ENCODE data around the gene EIF2A. TPM values are rescaled to one million over a fixed set of nuclear protein-coding genes. Genes with fewer than 3 reads are reported as not detected.
"Not testable (repeated sequence)": the region's sequence is repeated elsewhere in the genome, so short reads cannot be mapped to it uniquely, and the experiment has no call there.

The EIF2A gene
- total RNA-seq, 2 donors from 2014 or later: 137 to 158 TPM

DNA sequence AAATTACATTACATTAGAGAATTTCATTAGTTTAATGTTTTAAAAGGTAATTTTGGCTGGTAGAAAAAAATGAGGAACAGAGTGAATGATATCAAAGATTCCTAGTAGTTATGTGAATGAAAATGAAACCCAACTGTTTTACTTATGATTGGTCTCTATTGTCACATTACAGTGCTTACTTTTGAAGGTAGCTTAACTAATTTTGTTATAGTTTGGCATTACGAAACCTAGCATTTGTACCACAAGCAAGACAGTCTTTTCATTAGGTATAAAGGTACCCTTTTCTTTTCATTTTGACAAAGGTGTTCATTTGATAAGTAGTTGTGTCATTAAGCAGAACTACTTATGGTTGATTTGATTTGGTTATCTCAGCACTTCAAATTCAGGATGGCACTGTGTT, 63.4 kb downstream of the EIF2A start:
- H3K36me3 Mint-ChIP-seq: peaks cover 22 to 42% of the 10 kb centered on the region in 2 donors
- no peak for DNase-seq (ENCODE audit: low spot score in 2 of 2)
- ATAC-seq: peak; percentile 47 to 68
- H3K9me3 Mint-ChIP-seq: peaks cover 3 to 5% of the 10 kb centered on the region in 2 donors
- peak overlapping the region; percentile 3 to 61 for H3K27ac Mint-ChIP-seq

DNA sequence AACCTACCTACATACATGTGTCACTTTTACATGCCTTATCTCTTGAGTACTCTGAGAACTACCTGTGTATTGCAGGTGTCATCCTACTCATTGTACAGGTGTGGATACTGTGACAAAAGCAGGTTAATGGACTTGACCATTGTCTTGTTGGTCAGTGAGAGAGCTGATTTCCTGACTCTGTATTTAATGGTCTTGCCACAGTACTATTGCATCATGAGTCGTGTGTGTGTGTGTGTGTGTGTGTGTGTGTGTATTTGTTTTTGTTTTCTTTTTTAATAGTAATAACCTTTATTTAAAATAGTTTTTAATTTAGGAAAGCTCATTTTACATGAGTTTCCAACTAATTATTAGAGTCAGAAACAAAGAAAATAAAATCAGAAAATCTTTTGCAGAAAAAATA, 64.2 kb downstream of the EIF2A start:
- peak overlapping the region in 1 of 2 donors; percentile 19 for H3K27ac Mint-ChIP-seq
- ATAC-seq (no peak), DNase-seq (ENCODE audit: low spot score in 2 of 2) (no peak)
- H3K36me3 Mint-ChIP-seq: peaks cover 20 to 40% of the 10 kb centered on the region in 2 donors
- H3K9me3 Mint-ChIP-seq: peaks cover 3 to 5% of the 10 kb centered on the region in 2 donors

DNA sequence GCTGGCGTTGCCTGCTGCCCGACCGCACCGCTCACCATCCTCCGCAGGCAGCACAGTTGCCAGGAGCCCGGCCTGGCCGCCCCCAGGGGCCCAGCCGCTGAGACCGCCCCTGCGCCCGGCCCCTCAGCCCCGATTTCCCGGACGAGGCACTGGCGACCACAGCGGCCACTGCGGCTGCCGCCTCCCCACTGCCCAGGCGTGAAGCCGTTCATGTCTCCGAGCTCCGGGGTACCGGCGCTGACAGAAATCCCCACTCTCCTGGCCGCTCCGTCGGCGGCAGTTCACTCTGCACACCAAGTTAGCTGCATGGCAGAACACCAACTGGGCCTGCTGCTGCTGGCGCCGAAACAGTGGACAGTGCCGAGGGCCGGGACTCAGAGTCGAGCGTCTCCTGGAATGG, 65.1 kb downstream of the EIF2A start:
- DNase-seq (ENCODE audit: low spot score in 2 of 2) (no peak), ATAC-seq (no peak)
- peaks cover 14 to 32% of the 10 kb centered on the region in 2 donors for H3K36me3 Mint-ChIP-seq
- no peak overlapping the region for H3K27ac Mint-ChIP-seq
- H3K9me3 Mint-ChIP-seq: peaks cover 3 to 5% of the 10 kb centered on the region in 2 donors

DNA sequence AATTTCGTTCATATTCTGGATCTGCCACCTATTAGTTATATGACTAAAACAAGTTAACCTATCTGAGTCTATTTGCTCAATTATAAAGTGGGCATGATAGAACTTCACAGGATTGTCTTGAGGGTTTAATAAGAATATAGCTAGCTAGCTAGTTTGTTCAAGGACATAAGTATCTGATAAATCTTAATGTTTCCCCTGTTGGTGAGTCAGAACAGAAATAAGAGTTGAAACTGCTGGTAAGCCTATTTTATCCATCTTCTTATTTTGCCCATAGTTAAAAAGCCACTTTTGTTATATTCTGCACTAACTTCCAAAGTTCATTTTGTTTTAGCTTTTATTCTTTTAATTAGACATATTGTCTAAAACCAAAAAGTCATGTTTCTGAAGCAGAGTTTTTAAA, 65.9 kb downstream of the EIF2A start:
- H3K9me3 Mint-ChIP-seq: peaks cover 3 to 5% of the 10 kb centered on the region in 2 donors

DNA sequence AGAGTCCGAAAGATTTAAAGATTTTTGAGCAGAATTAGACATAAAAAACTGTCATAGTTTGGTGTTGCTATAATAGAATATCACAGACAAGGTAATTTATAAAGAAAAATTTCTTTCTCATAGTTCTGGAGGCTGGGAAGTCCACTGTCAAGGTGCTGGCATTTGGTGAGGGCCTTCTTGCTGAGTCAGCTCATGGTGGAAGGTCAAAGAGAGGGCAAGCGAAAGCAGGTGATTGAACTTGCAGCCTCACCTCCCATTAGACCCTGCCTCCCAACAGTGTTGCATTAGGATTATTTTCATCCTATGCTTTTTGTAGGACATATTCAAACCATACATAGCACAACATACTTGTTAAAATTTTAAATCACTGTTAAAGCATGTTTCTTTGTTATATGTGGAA, 66.4 kb downstream of the EIF2A start:
- DNase-seq (ENCODE audit: low spot score in 2 of 2) (no peak), ATAC-seq (no peak)

More for the DNA sequence above, 65.9 kb downstream of the EIF2A start:
- no peak for ATAC-seq
- DNase-seq (ENCODE audit: low spot score in 2 of 2): no peak
- H3K27ac Mint-ChIP-seq: peak overlapping the region in 1 of 2 donors; percentile 9
- H3K36me3 Mint-ChIP-seq: peaks cover 11 to 24% of the 10 kb centered on the region in 2 donors

DNA sequence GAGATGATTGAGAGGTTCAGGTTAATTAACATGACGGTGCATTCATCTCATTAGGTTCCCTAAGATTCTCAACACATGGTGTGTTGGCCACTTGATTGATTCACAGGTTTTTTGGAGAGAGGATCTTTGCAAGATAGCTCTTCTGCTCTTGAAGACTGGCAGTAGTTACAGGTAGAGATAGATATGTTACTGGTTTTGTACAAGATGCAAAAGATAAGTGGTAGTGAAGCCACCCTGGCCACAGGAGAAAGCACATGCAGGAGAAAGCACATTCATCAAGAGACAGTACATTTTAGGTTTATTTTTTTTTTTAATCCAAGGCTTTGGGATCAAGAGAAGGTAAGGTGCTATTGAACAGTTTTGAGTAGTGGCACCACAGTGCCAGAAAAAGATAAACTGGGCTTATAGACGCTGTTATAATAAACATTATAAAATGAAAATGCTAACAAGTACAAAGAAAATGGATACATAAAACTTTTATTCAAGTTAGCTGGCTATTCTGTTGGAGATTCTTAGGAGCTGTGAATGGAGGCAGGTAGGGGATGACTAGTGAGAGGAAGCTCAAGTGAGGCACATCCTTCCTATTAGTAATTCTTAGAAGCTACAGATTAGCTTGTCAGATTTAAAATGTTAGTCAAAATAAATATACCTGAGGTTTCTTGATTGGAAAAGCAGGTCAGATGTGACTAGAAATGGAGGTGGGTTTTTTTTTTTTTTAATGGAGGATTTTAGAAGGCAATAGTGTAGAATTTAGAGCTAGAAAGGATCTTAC, 67.3 kb downstream of the EIF2A start:
- H3K27ac Mint-ChIP-seq: peak overlapping the region; percentile 11 to 93

More for the DNA sequence above, 66.4 kb downstream of the EIF2A start:
- H3K9me3 Mint-ChIP-seq: peaks cover 3 to 5% of the 10 kb centered on the region in 2 donors
- H3K27ac Mint-ChIP-seq: no peak overlapping the region
- peaks cover 6 to 23% of the 10 kb centered on the region in 2 donors for H3K36me3 Mint-ChIP-seq

DNA sequence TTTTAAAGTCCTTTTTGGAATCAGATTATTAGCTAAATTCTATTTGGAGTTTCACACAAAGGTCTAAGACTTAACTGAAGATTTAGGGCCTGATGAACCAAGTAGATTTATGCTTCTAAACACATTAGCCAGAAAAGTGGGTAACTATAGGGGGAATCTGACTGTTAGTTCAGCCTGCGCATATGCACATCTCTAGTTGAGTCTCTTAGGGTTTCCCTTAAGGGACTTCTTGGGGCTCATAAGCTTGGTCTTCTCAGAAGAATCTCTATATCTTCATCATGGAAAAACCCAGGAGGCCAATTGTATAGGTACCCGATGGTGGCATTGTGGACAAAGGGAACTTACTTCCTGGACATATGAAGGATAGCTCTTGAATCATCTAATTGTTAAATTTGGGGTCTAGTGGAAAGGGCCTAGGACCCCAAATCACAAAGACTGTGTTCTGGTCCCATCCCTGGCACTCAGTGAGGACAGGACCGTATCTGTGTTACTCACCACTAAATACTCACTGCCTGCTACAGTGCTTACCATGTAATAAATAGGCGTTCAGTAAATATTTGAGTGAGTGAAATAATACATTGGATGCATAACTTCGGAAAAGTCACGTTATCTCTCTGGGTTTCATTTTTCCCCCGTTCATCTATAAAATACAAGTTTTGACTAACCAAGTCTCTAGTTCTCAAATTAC, 73.6 kb downstream of the EIF2A start:
- ATAC-seq (no peak), DNase-seq (ENCODE audit: low spot score in 2 of 2) (no peak)
- Mint-ChIP-seq H3K27ac (no peak overlapping the region), H3K36me3 (peaks cover 2 to 17% of the 10 kb centered on the region in 2 donors), H3K9me3 (no peaks in the 10 kb centered on the region)

More for the DNA sequence above, 67.3 kb downstream of the EIF2A start:
- ATAC-seq: peak; percentile 59 to 73
- DNase-seq (ENCODE audit: low spot score in 2 of 2): no peak
- H3K9me3 Mint-ChIP-seq: peaks cover 3 to 5% of the 10 kb centered on the region in 2 donors
- peaks cover 6 to 30% of the 10 kb centered on the region in 2 donors for H3K36me3 Mint-ChIP-seq

DNA sequence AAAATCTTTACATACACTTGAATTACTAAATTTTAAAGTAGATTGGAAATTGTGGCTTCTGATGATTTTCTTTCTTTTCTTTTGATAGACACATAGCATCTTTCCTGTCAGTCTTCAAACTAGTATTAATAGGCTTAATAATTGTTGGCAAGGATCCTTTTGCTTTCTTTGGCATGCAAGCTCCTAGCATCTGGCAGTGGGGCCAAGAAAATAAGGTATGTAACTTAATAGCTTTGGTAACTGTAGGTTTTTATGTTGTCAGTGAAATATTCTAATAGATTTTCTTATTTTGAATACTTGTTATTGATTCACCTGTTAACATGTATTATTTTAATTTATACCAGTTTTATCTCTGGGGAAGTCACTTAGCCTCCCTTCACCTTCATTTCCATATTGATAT, 76.4 kb downstream of the EIF2A start:
- H3K27ac Mint-ChIP-seq; DNase-seq (ENCODE audit: low spot score in 2 of 2); H3K9me3 Mint-ChIP-seq; ATAC-seq: not testable (repeated sequence)
- peaks cover 5 to 35% of the 10 kb centered on the region in 2 donors for H3K36me3 Mint-ChIP-seq

DNA sequence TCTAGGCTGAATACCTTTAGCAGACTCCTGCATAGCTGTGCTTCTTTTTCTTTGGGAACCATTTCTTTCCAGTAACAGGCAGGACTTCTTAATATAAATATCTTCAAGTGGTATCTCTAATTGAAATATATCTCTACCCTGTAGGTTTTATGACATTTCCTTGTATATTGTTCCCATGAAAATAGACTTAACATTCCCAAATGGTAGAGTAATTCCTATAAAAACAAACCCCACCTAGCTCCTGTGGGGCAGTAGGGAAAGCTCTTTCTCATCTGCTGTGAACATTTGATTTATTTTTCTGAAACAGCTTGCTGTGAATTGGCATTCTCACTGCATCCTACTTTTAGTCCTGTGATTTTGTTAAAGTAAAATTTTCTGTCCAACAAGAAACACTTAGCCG, 77.4 kb downstream of the EIF2A start:
- Mint-ChIP-seq H3K9me3 (no peaks in the 10 kb centered on the region), H3K27ac (peak overlapping the region in 1 of 2 donors; percentile 13), H3K36me3 (peaks cover 5 to 26% of the 10 kb centered on the region in 2 donors)
- ATAC-seq (no peak), DNase-seq (ENCODE audit: low spot score in 2 of 2) (no peak)

DNA sequence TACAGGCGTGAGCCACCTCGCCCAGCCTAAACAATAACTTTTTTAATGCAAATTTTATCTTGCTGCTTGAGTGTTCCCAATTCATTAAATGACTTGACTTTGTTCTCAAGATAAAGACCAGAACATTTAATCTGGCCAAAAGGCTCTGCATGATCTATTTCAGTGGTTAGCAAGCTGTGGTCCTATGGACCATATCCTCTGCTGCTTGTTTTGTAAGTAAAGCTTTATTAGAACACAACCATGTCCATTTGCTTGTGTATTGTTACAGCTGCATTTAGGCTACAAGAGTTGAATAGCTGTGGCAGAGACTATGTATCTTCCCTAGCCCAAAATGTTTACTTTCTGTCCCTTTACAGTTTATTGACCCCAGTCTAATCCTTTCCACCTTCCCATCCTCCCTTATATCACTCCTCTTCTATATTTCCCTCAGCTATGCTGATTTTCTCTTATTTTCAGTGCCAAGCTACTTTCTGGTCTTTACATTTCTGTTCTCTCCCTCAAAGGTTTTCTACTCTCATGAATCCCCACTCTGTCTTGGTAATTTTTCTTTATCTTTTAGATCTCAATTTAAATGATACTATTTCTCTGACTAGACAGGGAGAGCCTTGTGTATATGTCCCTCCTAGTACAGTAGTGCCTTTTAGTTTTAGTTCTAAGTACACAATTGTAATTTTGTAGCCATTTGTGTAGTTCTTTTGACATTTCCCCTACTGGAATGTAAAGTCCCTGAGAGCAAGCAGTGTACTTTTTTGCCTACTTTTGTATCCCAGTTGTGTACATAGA, 79.8 kb downstream of the EIF2A start:
- Mint-ChIP-seq H3K36me3 (peaks cover 5 to 31% of the 10 kb centered on the region in 2 donors), H3K9me3 (no peaks in the 10 kb centered on the region), H3K27ac (no peak overlapping the region)
- DNase-seq (ENCODE audit: low spot score in 2 of 2) (no peak), ATAC-seq (no peak)

DNA sequence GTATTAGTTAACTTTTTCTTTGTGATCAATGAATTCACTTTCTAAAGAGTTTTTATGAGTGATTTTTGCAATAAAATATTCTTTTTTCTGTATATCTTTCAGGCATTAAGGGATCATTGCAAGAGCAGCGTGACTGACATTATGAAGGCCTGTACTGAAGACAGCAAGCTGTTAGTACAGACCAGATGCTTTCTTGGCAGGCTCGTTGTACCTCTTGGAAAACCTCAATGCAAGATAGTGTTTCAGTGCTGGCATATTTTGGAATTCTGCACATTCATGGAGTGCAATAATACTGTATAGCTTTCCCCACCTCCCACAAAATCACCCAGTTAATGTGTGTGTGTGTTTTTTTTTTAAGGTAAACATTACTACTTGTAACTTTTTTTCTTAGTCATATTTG, 81.0 kb downstream of the EIF2A start:
- no peak for ATAC-seq
- DNase-seq (ENCODE audit: low spot score in 2 of 2): no peak
- Mint-ChIP-seq H3K36me3 (peaks cover 5 to 31% of the 10 kb centered on the region in 2 donors), H3K9me3 (no peaks in the 10 kb centered on the region), H3K27ac (no peak overlapping the region)

DNA sequence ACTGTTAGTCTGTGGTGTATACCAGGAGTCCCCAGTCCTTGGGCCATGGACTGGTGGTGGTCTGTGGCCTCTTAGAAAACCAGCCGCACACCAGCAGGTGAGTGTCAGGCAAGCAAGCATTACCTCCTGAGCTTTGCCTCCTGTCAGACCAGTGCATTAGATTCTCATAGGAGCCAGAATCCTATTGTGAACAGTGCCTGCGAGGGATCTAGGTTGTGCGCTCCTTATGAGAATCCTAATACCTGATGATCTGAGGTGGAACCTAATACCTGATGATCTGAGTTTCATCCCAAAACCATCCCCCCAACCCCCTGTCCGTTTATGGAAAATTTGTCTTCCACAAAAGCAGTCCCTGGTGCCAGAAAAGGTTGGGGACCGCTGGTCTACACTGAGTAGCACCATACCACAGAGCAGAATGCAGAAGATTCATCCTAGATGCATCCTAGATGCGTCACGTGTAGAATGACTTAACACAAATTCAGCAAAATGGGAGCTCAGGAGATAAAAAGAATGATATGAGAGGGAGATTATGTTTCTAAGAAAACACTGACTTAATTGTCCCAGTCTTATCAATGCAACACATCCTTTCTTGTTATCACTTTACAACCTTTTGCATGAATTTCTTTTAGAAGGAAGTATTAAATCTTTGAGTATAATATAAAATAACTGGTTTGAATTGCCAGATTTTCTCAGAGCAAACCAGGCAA, 85.1 kb downstream of the EIF2A start:
- DNase-seq (ENCODE audit: low spot score in 2 of 2) (no peak), ATAC-seq (no peak)
- Mint-ChIP-seq H3K27ac (no peak overlapping the region), H3K36me3 (peaks cover 0 to 19% of the 10 kb centered on the region in 2 donors), H3K9me3 (no peaks in the 10 kb centered on the region)

DNA sequence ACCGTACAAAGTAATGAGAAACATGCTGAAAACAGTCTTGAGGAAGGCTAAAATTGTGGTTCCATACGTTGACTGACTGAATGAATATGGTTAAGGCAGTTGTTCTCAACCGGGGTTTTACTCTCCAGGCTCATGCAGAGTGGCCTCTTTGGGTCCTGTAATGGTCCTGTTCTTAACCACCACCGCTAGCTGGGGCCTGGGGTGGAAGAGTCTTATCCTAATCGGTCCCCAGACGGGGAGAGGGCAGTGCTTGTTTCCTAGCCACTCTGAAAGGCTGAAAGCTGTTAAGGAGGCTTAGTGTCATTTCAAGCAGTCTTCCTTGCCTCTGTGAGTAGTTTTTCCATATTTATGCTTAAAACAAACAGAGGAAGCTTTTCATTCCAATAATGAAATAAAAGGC, 88.5 kb downstream of the EIF2A start:
- DNase-seq (ENCODE audit: low spot score in 2 of 2): no peak
- H3K27ac Mint-ChIP-seq: peak overlapping the region in 1 of 2 donors; percentile 72
- no peak for ATAC-seq
- peaks cover 0 to 5% of the 10 kb centered on the region in 2 donors for H3K36me3 Mint-ChIP-seq
- no peaks in the 10 kb centered on the region for H3K9me3 Mint-ChIP-seq

DNA sequence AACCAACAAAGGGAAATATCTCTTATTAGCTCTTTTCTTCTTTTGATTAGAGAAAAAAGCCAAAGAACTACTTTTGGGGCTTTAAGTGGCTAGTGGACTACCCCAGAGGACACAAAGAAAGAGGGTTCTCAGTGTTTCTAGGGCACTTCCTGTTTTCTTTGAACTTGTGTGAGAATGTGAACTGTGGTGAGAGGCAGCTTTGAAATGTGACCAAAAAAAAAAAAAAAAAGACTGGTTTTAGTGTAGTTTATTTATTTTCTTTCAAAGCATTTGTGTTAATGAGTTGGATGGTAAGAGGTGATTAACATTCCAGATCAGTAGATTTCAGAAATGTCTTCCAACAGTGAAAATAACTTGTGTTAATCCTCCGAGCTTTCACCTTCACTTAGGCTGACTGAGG, 88.9 kb downstream of the EIF2A start:
- DNase-seq (ENCODE audit: low spot score in 2 of 2) (no peak), ATAC-seq (peak; percentile 44 to 56)
- H3K27ac Mint-ChIP-seq: peak overlapping the region; percentile 10 to 72
- no peaks in the 10 kb centered on the region for H3K9me3 Mint-ChIP-seq
- H3K36me3 Mint-ChIP-seq: peaks cover 0 to 3% of the 10 kb centered on the region in 2 donors
